IMR-90 (cell line): ENCODE data around the gene MSL3B.

Source experiments
- ATAC-seq: fragments of 200-7000 bp; cut with Tn5 transposase; 2 replicates; pipeline ENCODE4 v1.9.1; 2020; ENCODE audit warnings: low read depth, mild to moderate bottlenecking, moderate library complexity
- BruUV-seq: library from RNA; stranded (reverse); fragments of 400-500 nt; replicated peaks from 2 replicates; lab custom pipeline; 2021; lab: Mats Ljungman, UMichigan
- CTCF ChIA-PET: fragments of 300-600 bp; formaldehyde crosslinking; extraction: SDS; loops from one replicate; lab custom pipeline; 2021; ENCODE audit warnings: antibody characterized with exemption; lab: Yijun Ruan, JAX
- POLR2A ChIA-PET: fragments of 300-600 bp; sonication (Branson Sonifier 250); formaldehyde crosslinking; loops from one replicate; lab custom pipeline; 2022; ENCODE audit warnings: antibody characterized with exemption; ENCODE audit not compliant: unreplicated experiment; lab: Charles Lee
- DNase-seq: peaks from one replicate; pipeline ENCODE4 v3.0.0; 2013
- H2AFZ ChIP-seq: replicated peaks from 2 replicates; pipeline ENCODE3; 2013; ENCODE audit warnings: low read length, mild to moderate bottlenecking; ENCODE audit not compliant: poor library complexity
- H2AK5ac ChIP-seq: 2 replicates; pipeline ENCODE4 v1.6.1; 2013; ENCODE audit warnings: low read depth, low read length, inconsistent platforms
- H2AK9ac ChIP-seq: replicated peaks from 2 replicates; pipeline ENCODE3; 2013; ENCODE audit warnings: mild to moderate bottlenecking, low read depth, low read length, moderate library complexity; ENCODE audit not compliant: poor library complexity
- H2BK120ac ChIP-seq: 2 replicates; pipeline ENCODE4 v1.6.1; 2013; ENCODE audit warnings: low read depth, low read length, inconsistent platforms
- H2BK15ac ChIP-seq: 3 replicates; pipeline ENCODE4 v1.6.1; 2013; ENCODE audit warnings: low read depth, low read length, inconsistent platforms
- H2BK20ac ChIP-seq: 2 replicates; pipeline ENCODE4 v1.6.1; 2013; ENCODE audit warnings: low read depth, mild to moderate bottlenecking, inconsistent platforms, low read length, moderate library complexity
- H2BK5ac ChIP-seq: 2 replicates; pipeline ENCODE4 v1.6.1; 2013; ENCODE audit warnings: mild to moderate bottlenecking, low read depth, low read length, inconsistent platforms; ENCODE audit not compliant: poor library complexity, severe bottlenecking
- H3K14ac ChIP-seq: replicated peaks from 2 replicates; pipeline ENCODE4 v1.6.1; 2013; ENCODE audit warnings: low read depth, low read length, inconsistent platforms
- H3K18ac ChIP-seq: 2 replicates; pipeline ENCODE4 v1.6.1; 2013; ENCODE audit warnings: low read depth, low read length, control low read depth
- H3K23ac ChIP-seq: 2 replicates; pipeline ENCODE4 v1.6.1; 2013; ENCODE audit warnings: low read depth, low read length, inconsistent platforms
- H3K27ac ChIP-seq: 2 replicates; pipeline ENCODE4 v1.5.1; 2013; ENCODE audit warnings: mild to moderate bottlenecking, control low read depth, low read length; ENCODE audit not compliant: insufficient read depth
- H3K27me3 ChIP-seq: 2 replicates; pipeline ENCODE4 v1.6.1; 2013; ENCODE audit warnings: low read length; ENCODE audit not compliant: control insufficient read depth, insufficient read depth
- H3K36me3 ChIP-seq: 2 replicates; pipeline ENCODE4 v1.6.1; 2013; ENCODE audit warnings: low read length, mixed read lengths; ENCODE audit not compliant: control insufficient read depth, insufficient read depth
- H3K4ac ChIP-seq: 2 replicates; pipeline ENCODE4 v1.6.1; 2013; ENCODE audit warnings: low read depth, low read length, inconsistent platforms
- H3K4me1 ChIP-seq: 2 replicates; pipeline ENCODE4 v1.6.1; 2013; ENCODE audit warnings: low read length, mixed read lengths; ENCODE audit not compliant: control insufficient read depth, insufficient read depth
- H3K4me2 ChIP-seq: 2 replicates; pipeline ENCODE4 v1.6.1; 2013; ENCODE audit warnings: low read depth, mild to moderate bottlenecking, control low read depth, low read length, moderate library complexity
- H3K4me3 ChIP-seq: 2 replicates; pipeline ENCODE4 v1.5.1; 2013; ENCODE audit warnings: low read depth, mild to moderate bottlenecking, control low read depth, low read length, moderate library complexity; ENCODE audit not compliant: insufficient read depth
- H3K56ac ChIP-seq: 2 replicates; pipeline ENCODE4 v1.6.1; 2013; ENCODE audit warnings: low read length, inconsistent platforms; ENCODE audit not compliant: insufficient read depth; ENCODE audit errors: extremely low read depth
- H3K79me1 ChIP-seq, 2 experiments: 2 replicates each; pipeline ENCODE4 v1.6.1; 2013; ENCODE audit warnings: low read length in 2 of 2, inconsistent platforms in 1 of 2, low read depth in 1 of 2
- H3K9ac ChIP-seq: 2 replicates; pipeline ENCODE4 v1.6.1; 2013; ENCODE audit warnings: low read depth, low read length, control low read depth
- H3K9me1 ChIP-seq: 2 replicates; pipeline ENCODE4 v1.6.1; 2013; ENCODE audit warnings: low read length, inconsistent platforms; ENCODE audit not compliant: insufficient read depth
- H3K9me3 ChIP-seq: 2 replicates; pipeline ENCODE4 v1.6.1; 2013; ENCODE audit warnings: low read length; ENCODE audit not compliant: control insufficient read depth, insufficient read depth
- H4K20me1 ChIP-seq: 2 replicates; pipeline ENCODE4 v1.6.1; 2013; ENCODE audit warnings: low read length, inconsistent platforms; ENCODE audit not compliant: insufficient read depth
- H4K5ac ChIP-seq: 2 replicates; pipeline ENCODE4 v1.6.1; 2013; ENCODE audit warnings: mild to moderate bottlenecking, low read depth, low read length, control low read depth
- H4K8ac ChIP-seq, 2 experiments: 2 replicates each; pipeline ENCODE4 v1.6.1; 2013; ENCODE audit warnings: low read depth in 2 of 2, low read length in 2 of 2, control low read depth in 1 of 2, inconsistent platforms in 1 of 2
- H4K91ac ChIP-seq: 2 replicates; pipeline ENCODE4 v1.6.1; 2013; ENCODE audit warnings: low read depth, low read length, inconsistent platforms; ENCODE audit not compliant: insufficient read depth
- CHD1 ChIP-seq: IDR thresholded peaks from 2 replicates; pipeline ENCODE4 v1.6.1; 2012; ENCODE audit warnings: low read depth, low read length, improper control_type of control experiment
- FOS ChIP-seq: fragments of 150-350 bp; IDR thresholded peaks from 2 replicates; pipeline ENCODE4 v1.6.1; 2016; ENCODE audit warnings: low read depth, low read length
- MAZ ChIP-seq: IDR thresholded peaks from 2 replicates; pipeline ENCODE4 v1.6.1; 2012; ENCODE audit warnings: low read depth, mild to moderate bottlenecking, low read length, improper control_type of control experiment, moderate library complexity, borderline replicate concordance
- MXI1 ChIP-seq: IDR thresholded peaks from 2 replicates; pipeline ENCODE4 v1.6.1; 2012; ENCODE audit warnings: low read depth, mild to moderate bottlenecking, low read length, moderate library complexity, borderline replicate concordance
- POLR2A ChIP-seq: IDR thresholded peaks from 2 replicates; pipeline ENCODE4 v1.6.1; 2012; ENCODE audit warnings: mild to moderate bottlenecking, low read depth, low read length
- USF2 ChIP-seq: fragments of 150-350 bp; IDR thresholded peaks from 2 replicates; pipeline ENCODE4 v1.6.1; 2017; ENCODE audit warnings: mild to moderate bottlenecking, antibody characterized with exemption, low read length, low read depth
- WGBS, 2 experiments: methylation state at CpG; one replicate each; pipeline versions ENCODE4 v1.1.5 to v1.1.7; 2013; ENCODE audit warnings: missing lambda C conversion rate in 2 of 2; ENCODE audit not compliant: insufficient read length in 1 of 2; ENCODE audit errors: extremely low coverage in 2 of 2; 5-methylcytosine and 5-hydroxymethylcytosine counted together
- dilution Hi-C: fragments of 300-500 bp; cut with HindIII; formaldehyde crosslinking; loops from one replicate; pipeline ENCODE4 v1.14.3; 2018; ENCODE audit warnings: low sequenced_read_pairs; ENCODE audit not compliant: unreplicated experiment
- in situ Hi-C: fragments of 300-500 bp; cut with MboI; formaldehyde crosslinking; loops from 3 replicates; pipeline ENCODE4 v1.14.3; 2019; ENCODE audit warnings: low sequenced_read_pairs, inconsistent platforms, mixed read lengths
- intact Hi-C: fragments of 100-400 bp; cut with micrococcal nuclease; formaldehyde crosslinking; loops from 2 replicates; pipeline ENCODE4 v1.10.0; 2022

Gene MSL3B

GRCh38 chr2:233816771-233817170, 51.4 kb downstream of the MSL3B start:
- Histone ChIP-seq H3K36me3 (no peaks in the 10 kb centered on the region), H2BK20ac (no peak overlapping the region), H2AFZ (no peak overlapping the region), H2BK5ac (no peak overlapping the region), H3K23ac (no peak overlapping the region), H3K9me1 (no peaks in the 10 kb centered on the region), H3K56ac (no peak overlapping the region), H3K79me1 (no peaks in the 10 kb centered on the region), H4K5ac (no peak overlapping the region), H3K4me1 (no peaks in the 10 kb centered on the region), H3K9ac (no peak overlapping the region), H2AK5ac (no peak overlapping the region), H4K91ac (no peak overlapping the region), H4K8ac (no peak overlapping the region), H2AK9ac (no peak overlapping the region), H4K20me1 (no peaks in the 10 kb centered on the region), H3K18ac (no peak overlapping the region), H3K9me3 (no peaks in the 10 kb centered on the region), H3K4ac (no peak overlapping the region), H2BK15ac (no peak overlapping the region), H3K4me3 (no peak overlapping the region), H3K27ac (no peak overlapping the region), H3K4me2 (no peak overlapping the region), H2BK120ac (no peak overlapping the region), H3K27me3 (peaks cover 7% of the 10 kb centered on the region; the same call in 1 of the 2 replicates), H3K14ac (no peak overlapping the region)
- dilution Hi-C loops (no loop called here), in situ Hi-C loops (no loop called here), intact Hi-C loops (no loop called here)
- BruUV-seq = no TSS peak
- no peak for ATAC-seq
- CTCF ChIA-PET = no interaction called here
- no peak for DNase-seq
- POLR2A ChIA-PET = no interaction called here
- TF ChIP-seq FOS = no peak
- no peak for TF ChIP-seq POLR2A
- TF ChIP-seq MXI1 = no peak
- TF ChIP-seq USF2 = no peak
- TF ChIP-seq MAZ = no peak
- TF ChIP-seq CHD1 = no peak
- WGBS, 2 experiments = no CpG with 5 or more reads among the region's 4 CpGs
